Fibroblast of the aortic adventitia (primary cell): ENCODE data around the gene FARP1. TPM values are rescaled to one million over a fixed set of nuclear protein-coding genes. Genes with fewer than 3 reads are reported as not detected.

ENCODE experiments used
- DNase-seq: peaks from one replicate; pipeline ENCODE4 v3.0.0-alpha.2; 2010; ENCODE audit warnings: low read depth
- H3K4me3 ChIP-seq: 2 replicates; pipeline ENCODE4 v1.5.1; 2011; ENCODE audit warnings: low read depth, mild to moderate bottlenecking, control low read depth, low read length, moderate library complexity
- CTCF ChIP-seq: IDR thresholded peaks from 2 replicates; pipeline ENCODE4 v1.5.1; 2011; ENCODE audit warnings: mild to moderate bottlenecking, low read length, control low read depth, inconsistent platforms; ENCODE audit not compliant: insufficient read depth
- total RNA-seq: library from RNA; depleted of rRNA; stranded (reverse); fragments of >200 nt; gene quantifications from 2 replicates; pipeline ENCODE4 v1.2.3, GENCODE V29; 2012; ENCODE audit warnings: low replicate concordance

The FARP1 gene
- total RNA-seq, 1 donor: 16.2 TPM

- DNase-seq: no peak
- TF ChIP-seq CTCF: no peak
Measured at GRCh38 chr13:98110749-98111148, 32.1 kb upstream of the FARP1 start.

GRCh38 chr13:98111168-98112098, 31.5 kb upstream of the FARP1 start:
- no peak overlapping the region for H3K4me3 ChIP-seq
- TF ChIP-seq CTCF: no peak
- no peak for DNase-seq

More at GRCh38 chr13:98110749-98111148, 32.1 kb upstream of the FARP1 start:
- H3K4me3 ChIP-seq: no peak overlapping the region

- no peak overlapping the region for H3K4me3 ChIP-seq
- no peak for TF ChIP-seq CTCF
- DNase-seq: no peak
Measured at GRCh38 chr13:98112456-98112855, 30.4 kb upstream of the FARP1 start.

- H3K4me3 ChIP-seq: no peak overlapping the region
- TF ChIP-seq CTCF: no peak
- DNase-seq: no peak
Measured at GRCh38 chr13:98118865-98119264, 24.0 kb upstream of the FARP1 start.

- no peak for TF ChIP-seq CTCF
- DNase-seq: no peak
- H3K4me3 ChIP-seq: no peak overlapping the region
Measured at GRCh38 chr13:98123176-98123575, 19.7 kb upstream of the FARP1 start.

- DNase-seq: no peak
- TF ChIP-seq CTCF: no peak
- no peak overlapping the region for H3K4me3 ChIP-seq
Measured at GRCh38 chr13:98129059-98129746, 13.7 kb upstream of the FARP1 start.
